Mesendoderm (in vitro differentiated cells): Measurements from ENCODE around the gene ARHGEF19.

ENCODE experiments used
- DNase-seq: peaks from one replicate; pipeline ENCODE4 v3.0.0; 2013
- H2AK5ac ChIP-seq: 2 replicates; pipeline ENCODE4 v1.6.1; 2013; ENCODE audit warnings: low read length, inconsistent platforms
- H2BK120ac ChIP-seq: 2 replicates; pipeline ENCODE4 v1.6.1; 2013; ENCODE audit warnings: low read depth, mild to moderate bottlenecking, low read length, moderate library complexity, mixed read lengths
- H2BK15ac ChIP-seq: replicated peaks from 2 replicates; pipeline ENCODE4 v1.6.1; 2013; ENCODE audit warnings: low read depth, mild to moderate bottlenecking, moderate library complexity
- H2BK5ac ChIP-seq: 2 replicates; pipeline ENCODE4 v1.6.1; 2013; ENCODE audit warnings: low read length, inconsistent platforms
- H3K18ac ChIP-seq: 2 replicates; pipeline ENCODE4 v1.6.1; 2013; ENCODE audit warnings: mild to moderate bottlenecking, low read length, mixed read lengths
- H3K23ac ChIP-seq: one replicate; pipeline ENCODE4 v1.6.1; 2013; ENCODE audit warnings: low read length
- H3K27ac ChIP-seq: 2 replicates; pipeline ENCODE4 v1.5.1; 2013; ENCODE audit warnings: low read depth, mild to moderate bottlenecking, inconsistent platforms, low read length, moderate library complexity
- H3K27me3 ChIP-seq: 2 replicates; pipeline ENCODE4 v1.6.1; 2013; ENCODE audit warnings: low read length, control low read depth, mild to moderate bottlenecking, inconsistent platforms; ENCODE audit not compliant: insufficient read depth, poor library complexity
- H3K36me3 ChIP-seq: 2 replicates; pipeline ENCODE4 v1.6.1; 2013; ENCODE audit warnings: low read length, inconsistent platforms; ENCODE audit not compliant: control insufficient read depth, insufficient read depth
- H3K4ac ChIP-seq: one replicate; pipeline ENCODE4 v1.6.1; 2013; ENCODE audit warnings: low read depth, mild to moderate bottlenecking, low read length, moderate library complexity
- H3K4me1 ChIP-seq: 2 replicates; pipeline ENCODE4 v1.6.1; 2013; ENCODE audit warnings: low read depth, low read length, inconsistent platforms; ENCODE audit not compliant: control insufficient read depth
- H3K4me2 ChIP-seq: 2 replicates; pipeline ENCODE4 v1.6.1; 2013; ENCODE audit warnings: low read length
- H3K4me3 ChIP-seq: 2 replicates; pipeline ENCODE4 v1.5.1; 2013; ENCODE audit warnings: mild to moderate bottlenecking, low read length
- H3K56ac ChIP-seq: one replicate; pipeline ENCODE4 v1.6.1; 2013; ENCODE audit warnings: low read length
- H3K79me1 ChIP-seq: 2 replicates; pipeline ENCODE4 v1.6.1; 2013; ENCODE audit warnings: low read length, inconsistent platforms
- H3K79me2 ChIP-seq: 2 replicates; pipeline ENCODE4 v1.6.1; 2013; ENCODE audit warnings: mild to moderate bottlenecking, low read length; ENCODE audit not compliant: control insufficient read depth, insufficient read depth
- H3K9ac ChIP-seq: 2 replicates; pipeline ENCODE4 v1.6.1; 2013; ENCODE audit warnings: low read length, inconsistent platforms
- H4K5ac ChIP-seq: one replicate; pipeline ENCODE4 v1.6.1; 2013; ENCODE audit warnings: low read length
- H4K8ac ChIP-seq: one replicate; pipeline ENCODE4 v1.6.1; 2013; ENCODE audit warnings: low read depth, mild to moderate bottlenecking, control low read depth, low read length, moderate library complexity
- WGBS: extraction: QIAGEN DNeasy Blood & Tissue Kit; methylation state at CpG from one replicate; pipeline ENCODE4 v1.1.7; 2013; ENCODE audit warnings: low lambda C conversion rate, missing lambda C conversion rate; ENCODE audit not compliant: insufficient coverage; ENCODE audit errors: extremely low coverage; 5-methylcytosine and 5-hydroxymethylcytosine counted together

Gene ARHGEF19

GRCh38 chr1:16211824-16212223 is 628 bp downstream of the ARHGEF19 start:
- peaks cover 4% of the 10 kb centered on the region for H3K79me1 ChIP-seq
- peaks cover 22% of the 10 kb centered on the region for H3K79me2 ChIP-seq
- no peak overlapping the region for H2BK5ac ChIP-seq
- H3K4me2 ChIP-seq: peak overlapping the region; percentile 17
- no peak overlapping the region for H2BK120ac ChIP-seq
- H2BK15ac ChIP-seq: no peak overlapping the region
- H2AK5ac ChIP-seq: no peak overlapping the region
- H3K4me3 ChIP-seq: no peak overlapping the region
- H3K9ac ChIP-seq: peak overlapping the region; percentile 67
- H3K23ac ChIP-seq: no peak overlapping the region
- no peak overlapping the region for H3K27ac ChIP-seq
- H3K36me3 ChIP-seq: no peaks in the 10 kb centered on the region
- H4K8ac ChIP-seq: no peak overlapping the region
- H3K4me1 ChIP-seq: peaks cover 11% of the 10 kb centered on the region
- H3K18ac ChIP-seq: peak overlapping the region; percentile 25
- H3K56ac ChIP-seq: peak overlapping the region; percentile 81
- no CpG with 5 or more reads among the region's 6 CpGs for WGBS
- peak overlapping the region; percentile 72 for H3K4ac ChIP-seq
- DNase-seq: no peak
- H4K5ac ChIP-seq: no peak overlapping the region
- H3K27me3 ChIP-seq: no peaks in the 10 kb centered on the region

- Histone ChIP-seq H3K18ac (no peak overlapping the region), H3K27me3 (no peaks in the 10 kb centered on the region), H3K79me2 (peaks cover 22% of the 10 kb centered on the region), H3K9ac (peak overlapping the region; percentile 20), H2BK5ac (no peak overlapping the region), H3K4ac (no peak overlapping the region), H4K5ac (no peak overlapping the region), H3K4me3 (no peak overlapping the region), H2BK15ac (no peak overlapping the region), H3K56ac (peak overlapping the region; percentile 31), H3K79me1 (peaks cover 6% of the 10 kb centered on the region), H3K23ac (no peak overlapping the region), H2BK120ac (no peak overlapping the region), H3K4me1 (peaks cover 7% of the 10 kb centered on the region), H4K8ac (no peak overlapping the region), H2AK5ac (no peak overlapping the region), H3K4me2 (no peak overlapping the region), H3K36me3 (no peaks in the 10 kb centered on the region), H3K27ac (no peak overlapping the region)
- no CpG with 5 or more reads among the region's 4 CpGs for WGBS
- no peak for DNase-seq
Measured at GRCh38 chr1:16210581-16210980, 1.9 kb downstream of the ARHGEF19 start.

GRCh38 chr1:16209847-16210407 is 2.5 kb downstream of the ARHGEF19 start:
- no peaks in the 10 kb centered on the region for H3K36me3 ChIP-seq
- H3K4me1 ChIP-seq: peaks cover 7% of the 10 kb centered on the region
- no peak overlapping the region for H2BK120ac ChIP-seq
- H4K8ac ChIP-seq: no peak overlapping the region
- no peak overlapping the region for H3K27ac ChIP-seq
- no peak overlapping the region for H3K4me3 ChIP-seq
- no CpG with 5 or more reads among the region's 11 CpGs for WGBS
- H3K23ac ChIP-seq: no peak overlapping the region
- peaks cover 6% of the 10 kb centered on the region for H3K79me1 ChIP-seq
- H3K27me3 ChIP-seq: no peaks in the 10 kb centered on the region
- H3K4me2 ChIP-seq: no peak overlapping the region
- H4K5ac ChIP-seq: no peak overlapping the region
- DNase-seq: no peak
- H3K18ac ChIP-seq: no peak overlapping the region
- H2BK15ac ChIP-seq: no peak overlapping the region
- H3K9ac ChIP-seq: peak overlapping the region; percentile 35
- no peak overlapping the region for H2BK5ac ChIP-seq
- no peak overlapping the region for H3K4ac ChIP-seq
- H3K79me2 ChIP-seq: peaks cover 22% of the 10 kb centered on the region
- H3K56ac ChIP-seq: peak overlapping the region; percentile 62
- no peak overlapping the region for H2AK5ac ChIP-seq

- no peak overlapping the region for H3K23ac ChIP-seq
- peaks cover 7% of the 10 kb centered on the region for H3K4me1 ChIP-seq
- H4K5ac ChIP-seq: no peak overlapping the region
- no peak overlapping the region for H3K27ac ChIP-seq
- no CpG with 5 or more reads among the region's 9 CpGs for WGBS
- H3K4ac ChIP-seq: no peak overlapping the region
- no peak overlapping the region for H3K18ac ChIP-seq
- no peaks in the 10 kb centered on the region for H3K27me3 ChIP-seq
- H4K8ac ChIP-seq: no peak overlapping the region
- H2BK120ac ChIP-seq: no peak overlapping the region
- peak overlapping the region; percentile 62 for H3K56ac ChIP-seq
- H3K4me3 ChIP-seq: no peak overlapping the region
- H3K4me2 ChIP-seq: no peak overlapping the region
- H3K79me1 ChIP-seq: peaks cover 6% of the 10 kb centered on the region
- no peaks in the 10 kb centered on the region for H3K36me3 ChIP-seq
- H3K9ac ChIP-seq: no peak overlapping the region
- no peak for DNase-seq
- no peak overlapping the region for H2BK5ac ChIP-seq
- peaks cover 22% of the 10 kb centered on the region for H3K79me2 ChIP-seq
- H2BK15ac ChIP-seq: no peak overlapping the region
- H2AK5ac ChIP-seq: no peak overlapping the region
Measured at GRCh38 chr1:16209132-16209846, 3.2 kb downstream of the ARHGEF19 start.

GRCh38 chr1:16208270-16208987 is 4.0 kb downstream of the ARHGEF19 start:
- Histone ChIP-seq H2BK15ac (no peak overlapping the region), H3K18ac (no peak overlapping the region), H3K79me2 (peaks cover 22% of the 10 kb centered on the region), H3K36me3 (peaks cover 1% of the 10 kb centered on the region), H3K4ac (no peak overlapping the region), H4K8ac (no peak overlapping the region), H3K9ac (peak overlapping the region; percentile 77), H4K5ac (no peak overlapping the region), H3K4me1 (peaks cover 7% of the 10 kb centered on the region), H3K23ac (no peak overlapping the region), H3K27ac (no peak overlapping the region), H3K79me1 (peaks cover 6% of the 10 kb centered on the region), H3K56ac (peak overlapping the region; percentile 95), H3K27me3 (no peaks in the 10 kb centered on the region), H2AK5ac (no peak overlapping the region), H2BK5ac (no peak overlapping the region), H3K4me3 (no peak overlapping the region), H2BK120ac (no peak overlapping the region), H3K4me2 (no peak overlapping the region)
- no CpG with 5 or more reads among the region's 13 CpGs for WGBS
- DNase-seq: no peak
